H9 (cell line): ENCODE results near the gene SLC9A9. TPM values are rescaled to one million over a fixed set of nuclear protein-coding genes. Genes with fewer than 3 reads are reported as not detected.

ENCODE experiments used
- DNase-seq: peaks from one replicate; pipeline ENCODE4 v3.0.0-alpha.2; 2017
- H2AFZ ChIP-seq: one replicate; pipeline ENCODE4 v1.6.1; 2013; ENCODE audit warnings: mild to moderate bottlenecking, low read length, control low read depth, moderate library complexity
- H2AK5ac ChIP-seq: 2 replicates; pipeline ENCODE4 v1.6.1; 2013; ENCODE audit warnings: low read length, control low read depth, mixed read lengths; ENCODE audit not compliant: insufficient read length
- H2BK120ac ChIP-seq: one replicate; pipeline ENCODE4 v1.6.1; 2013; ENCODE audit warnings: low read depth, mild to moderate bottlenecking, low read length, control low read depth, inconsistent platforms; ENCODE audit not compliant: poor library complexity, severe bottlenecking
- H2BK12ac ChIP-seq: 2 replicates; pipeline ENCODE4 v1.6.1; 2013; ENCODE audit warnings: low read length, control low read depth, mixed read lengths, low read depth; ENCODE audit not compliant: insufficient read length
- H2BK15ac ChIP-seq: 2 replicates; pipeline ENCODE4 v1.6.1; 2013; ENCODE audit warnings: low read depth, low read length, control low read depth
- H2BK20ac ChIP-seq: one replicate; pipeline ENCODE4 v1.6.1; 2013; ENCODE audit warnings: low read depth, mild to moderate bottlenecking, low read length, control low read depth, inconsistent platforms; ENCODE audit not compliant: poor library complexity, severe bottlenecking
- H2BK5ac ChIP-seq: 2 replicates; pipeline ENCODE4 v1.6.1; 2013; ENCODE audit warnings: low read length, control low read depth, mixed read lengths; ENCODE audit not compliant: insufficient read length
- H3K14ac ChIP-seq: 2 replicates; pipeline ENCODE4 v1.6.1; 2013; ENCODE audit warnings: low read length, control low read depth; ENCODE audit not compliant: insufficient read depth
- H3K18ac ChIP-seq: 2 replicates; pipeline ENCODE4 v1.6.1; 2013; ENCODE audit warnings: low read depth, mild to moderate bottlenecking, mixed read lengths, low read length, control low read depth; ENCODE audit not compliant: insufficient read length
- H3K23ac ChIP-seq: 2 replicates; pipeline ENCODE4 v1.6.1; 2013; ENCODE audit warnings: low read length, control low read depth, mixed read lengths, low read depth; ENCODE audit not compliant: insufficient read length
- H3K23me2 ChIP-seq: 2 replicates; pipeline ENCODE4 v1.6.1; 2013; ENCODE audit warnings: low read depth, mild to moderate bottlenecking, mixed read lengths, low read length, control low read depth; ENCODE audit not compliant: insufficient read length, poor library complexity, severe bottlenecking
- H3K27ac ChIP-seq: 2 replicates; pipeline ENCODE4 v1.5.1; 2013; ENCODE audit warnings: low read length, control low read depth, mixed read lengths, low read depth; ENCODE audit not compliant: insufficient read length
- H3K27me3 ChIP-seq: 2 replicates; pipeline ENCODE4 v1.6.1; 2013; ENCODE audit warnings: low read length, control low read depth, inconsistent platforms; ENCODE audit not compliant: insufficient read depth
- H3K4ac ChIP-seq: 2 replicates; pipeline ENCODE4 v1.6.1; 2013; ENCODE audit warnings: low read depth, mild to moderate bottlenecking, control low read depth, inconsistent platforms, low read length, moderate library complexity
- H3K4me1 ChIP-seq: 2 replicates; pipeline ENCODE4 v1.6.1; 2013; ENCODE audit warnings: low read length, control low read depth, inconsistent platforms; ENCODE audit not compliant: insufficient read depth
- H3K4me2 ChIP-seq: 2 replicates; pipeline ENCODE4 v1.6.1; 2013; ENCODE audit warnings: low read length, control low read depth, mixed read lengths; ENCODE audit not compliant: insufficient read length, insufficient read depth
- H3K56ac ChIP-seq: 2 replicates; pipeline ENCODE4 v1.6.1; 2013; ENCODE audit warnings: low read depth, mild to moderate bottlenecking, mixed read lengths, low read length, control low read depth; ENCODE audit not compliant: insufficient read length
- H3K79me1 ChIP-seq: 2 replicates; pipeline ENCODE4 v1.6.1; 2013; ENCODE audit warnings: low read depth, mild to moderate bottlenecking, moderate library complexity, low read length, control low read depth, inconsistent platforms; ENCODE audit not compliant: insufficient read depth, poor library complexity, severe bottlenecking
- H3K79me2 ChIP-seq: 2 replicates; pipeline ENCODE4 v1.6.1; 2013; ENCODE audit warnings: low read length, control low read depth, inconsistent platforms; ENCODE audit not compliant: insufficient read depth
- H3K9ac ChIP-seq: 2 replicates; pipeline ENCODE4 v1.6.1; 2013; ENCODE audit warnings: low read length, control low read depth, mixed read lengths; ENCODE audit not compliant: insufficient read length; ENCODE audit errors: extremely low read depth
- H3K9me3 ChIP-seq: one replicate; pipeline ENCODE4 v1.6.1; 2013; ENCODE audit warnings: low read depth, low read length, inconsistent platforms; ENCODE audit not compliant: control insufficient read depth
- H3T11ph ChIP-seq: one replicate; pipeline ENCODE4 v1.6.1; 2013; ENCODE audit warnings: mild to moderate bottlenecking, low read length, control low read depth, inconsistent platforms
- H4K20me1 ChIP-seq: one replicate; pipeline ENCODE4 v1.6.1; 2013; ENCODE audit not compliant: control insufficient read depth, insufficient read length, insufficient read depth
- H4K5ac ChIP-seq: 2 replicates; pipeline ENCODE4 v1.6.1; 2013; ENCODE audit warnings: low read depth, mild to moderate bottlenecking, mixed read lengths, low read length, control low read depth; ENCODE audit not compliant: insufficient read length
- H4K8ac ChIP-seq: replicated peaks from 2 replicates; pipeline ENCODE4 v1.6.1; 2013; ENCODE audit warnings: low read length, control low read depth, mixed read lengths, low read depth; ENCODE audit not compliant: insufficient read length
- H4K91ac ChIP-seq: 2 replicates; pipeline ENCODE4 v1.6.1; 2013; ENCODE audit warnings: low read depth, mild to moderate bottlenecking, moderate library complexity, mixed read lengths, low read length, control low read depth; ENCODE audit not compliant: insufficient read length
- H3K27ac Mint-ChIP-seq, 3 experiments: 2 replicates in 2 of 3; 3 replicates in 1 of 3; pipeline ENCODE4 v1.8.0; 2020 to 2021; ENCODE audit warnings: mixed read lengths in 3 of 3, mild to moderate bottlenecking in 1 of 3, moderate library complexity in 1 of 3
- H3K27me3 Mint-ChIP-seq: 2 replicates; pipeline ENCODE4 v1.8.0; 2021; ENCODE audit warnings: low read depth, mild to moderate bottlenecking, moderate library complexity, mixed read lengths
- H3K36me3 Mint-ChIP-seq, 3 experiments: 2 replicates in 2 of 3; 3 replicates in 1 of 3; pipeline ENCODE4 v1.8.0; 2020 to 2021; ENCODE audit warnings: low read depth in 3 of 3, mixed read lengths in 3 of 3; ENCODE audit not compliant: insufficient read depth in 1 of 3
- H3K4me1 Mint-ChIP-seq, 2 experiments: 2 replicates each; pipeline ENCODE4 v1.8.0; 2020; ENCODE audit warnings: mixed read lengths in 2 of 2
- H3K4me3 Mint-ChIP-seq, 2 experiments: 2 replicates in 1 of 2; 3 replicates in 1 of 2; pipeline ENCODE4 v1.8.0; 2020 to 2021; ENCODE audit warnings: mild to moderate bottlenecking in 2 of 2, mixed read lengths in 2 of 2, moderate library complexity in 1 of 2
- H3K9me3 Mint-ChIP-seq, 2 experiments: 2 replicates in 1 of 2; 3 replicates in 1 of 2; pipeline ENCODE4 v1.8.0; 2020; ENCODE audit warnings: mild to moderate bottlenecking in 2 of 2, mixed read lengths in 2 of 2, moderate library complexity in 1 of 2
- CTCF ChIP-seq: fragments of 200-600 bp; sonication (generic); conservative IDR thresholded peaks from 3 replicates; pipeline ENCODE4 v1.8.0; 2021; ENCODE audit warnings: antibody characterized with exemption, mild to moderate bottlenecking
- WGBS: extraction: QIAGEN DNeasy Blood & Tissue Kit; methylation state at CpG from one replicate; pipeline ENCODE4 v1.1.7; 2013; ENCODE audit warnings: missing lambda C conversion rate, low lambda C conversion rate, mixed read lengths; ENCODE audit not compliant: insufficient read length; ENCODE audit errors: extremely low coverage; 5-methylcytosine and 5-hydroxymethylcytosine counted together
- total RNA-seq: library from RNA; stranded (reverse); gene quantifications from 2 replicates; pipeline ENCODE4 v1.2.1, GENCODE V29; 2021

Gene SLC9A9
- total RNA-seq, 1 experiment from 2014 or later = 0.35 TPM

GRCh38 chr3:143384076-143384475 lies 464.2 kb downstream of the SLC9A9 start:
- no peak overlapping the region for H3K56ac ChIP-seq

More at GRCh38 chr3:143384076-143384475, 464.2 kb downstream of the SLC9A9 start:
- Histone ChIP-seq H3K27ac (no peak overlapping the region), H2BK120ac (no peak overlapping the region), H3K9me3 (no peaks in the 10 kb centered on the region), H3K23ac (no peak overlapping the region), H3K23me2 (no peaks in the 10 kb centered on the region), H3K4ac (no peak overlapping the region), H2BK15ac (no peak overlapping the region), H3K27me3 (no peaks in the 10 kb centered on the region), H2BK5ac (no peak overlapping the region), H2BK20ac (no peak overlapping the region), H3K9ac (no peak overlapping the region), H3K4me2 (no peak overlapping the region), H4K8ac (no peak overlapping the region), H2AK5ac (no peak overlapping the region), H3K79me1 (no peaks in the 10 kb centered on the region), H2BK12ac (no peak overlapping the region), H4K20me1 (no peaks in the 10 kb centered on the region), H4K91ac (no peak overlapping the region), H2AFZ (no peak overlapping the region), H4K5ac (no peak overlapping the region), H3K4me1 (no peaks in the 10 kb centered on the region), H3K14ac (peak overlapping the region; percentile 30; the same call in 1 of the 2 replicates), H3K79me2 (no peaks in the 10 kb centered on the region), H3K18ac (no peak overlapping the region), H3T11ph (no peak overlapping the region)
- H3K36me3 Mint-ChIP-seq = peaks cover 0 to 6% (median 4%) of the 10 kb centered on the region in 3 experiments; a peak in 4 of 7 replicates
- H3K4me1 Mint-ChIP-seq = peaks cover 7% of the 10 kb centered on the region in 2 experiments
- H3K27me3 Mint-ChIP-seq = no peaks in the 10 kb centered on the region
- H3K4me3 Mint-ChIP-seq = no peak overlapping the region
- TF ChIP-seq CTCF = no peak
- no CpG with 5 or more reads among the region's 2 CpGs for WGBS
- no peak overlapping the region for H3K27ac Mint-ChIP-seq
- DNase-seq = no peak
- H3K9me3 Mint-ChIP-seq = peaks cover 4 to 5% of the 10 kb centered on the region in 2 experiments; a peak in 4 of 5 replicates
